ENCODE data around the gene P4HB. TPM values are rescaled to one million over a fixed set of nuclear protein-coding genes. Genes with fewer than 3 reads are reported as not detected.

The P4HB gene
- total and polyA plus RNA-seq, 2 experiments from 2014 or later, result 206 to 620 TPM

DNA sequence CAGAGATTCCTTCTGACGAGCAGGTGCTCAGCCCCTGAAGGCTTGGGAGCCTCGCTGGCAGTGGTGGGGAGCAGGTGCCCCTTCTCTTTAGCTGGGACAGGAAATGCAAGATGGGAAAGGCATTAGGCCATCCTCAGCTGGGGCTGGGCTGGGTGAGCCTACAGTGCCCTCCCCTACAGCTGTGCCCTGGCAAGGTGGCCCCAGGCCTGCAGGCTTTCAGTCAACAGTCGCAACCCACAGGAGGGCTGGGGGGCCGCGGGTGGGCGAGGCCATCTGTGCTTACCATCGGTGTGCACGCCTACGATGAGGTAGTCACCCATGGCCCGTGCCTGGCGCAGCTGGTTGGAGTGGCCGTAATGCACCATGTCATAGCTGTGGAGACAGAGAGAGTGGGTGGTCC lies 48.9 kb upstream of the P4HB start (continued):
- TF ChIP-seq, protein P1, sequence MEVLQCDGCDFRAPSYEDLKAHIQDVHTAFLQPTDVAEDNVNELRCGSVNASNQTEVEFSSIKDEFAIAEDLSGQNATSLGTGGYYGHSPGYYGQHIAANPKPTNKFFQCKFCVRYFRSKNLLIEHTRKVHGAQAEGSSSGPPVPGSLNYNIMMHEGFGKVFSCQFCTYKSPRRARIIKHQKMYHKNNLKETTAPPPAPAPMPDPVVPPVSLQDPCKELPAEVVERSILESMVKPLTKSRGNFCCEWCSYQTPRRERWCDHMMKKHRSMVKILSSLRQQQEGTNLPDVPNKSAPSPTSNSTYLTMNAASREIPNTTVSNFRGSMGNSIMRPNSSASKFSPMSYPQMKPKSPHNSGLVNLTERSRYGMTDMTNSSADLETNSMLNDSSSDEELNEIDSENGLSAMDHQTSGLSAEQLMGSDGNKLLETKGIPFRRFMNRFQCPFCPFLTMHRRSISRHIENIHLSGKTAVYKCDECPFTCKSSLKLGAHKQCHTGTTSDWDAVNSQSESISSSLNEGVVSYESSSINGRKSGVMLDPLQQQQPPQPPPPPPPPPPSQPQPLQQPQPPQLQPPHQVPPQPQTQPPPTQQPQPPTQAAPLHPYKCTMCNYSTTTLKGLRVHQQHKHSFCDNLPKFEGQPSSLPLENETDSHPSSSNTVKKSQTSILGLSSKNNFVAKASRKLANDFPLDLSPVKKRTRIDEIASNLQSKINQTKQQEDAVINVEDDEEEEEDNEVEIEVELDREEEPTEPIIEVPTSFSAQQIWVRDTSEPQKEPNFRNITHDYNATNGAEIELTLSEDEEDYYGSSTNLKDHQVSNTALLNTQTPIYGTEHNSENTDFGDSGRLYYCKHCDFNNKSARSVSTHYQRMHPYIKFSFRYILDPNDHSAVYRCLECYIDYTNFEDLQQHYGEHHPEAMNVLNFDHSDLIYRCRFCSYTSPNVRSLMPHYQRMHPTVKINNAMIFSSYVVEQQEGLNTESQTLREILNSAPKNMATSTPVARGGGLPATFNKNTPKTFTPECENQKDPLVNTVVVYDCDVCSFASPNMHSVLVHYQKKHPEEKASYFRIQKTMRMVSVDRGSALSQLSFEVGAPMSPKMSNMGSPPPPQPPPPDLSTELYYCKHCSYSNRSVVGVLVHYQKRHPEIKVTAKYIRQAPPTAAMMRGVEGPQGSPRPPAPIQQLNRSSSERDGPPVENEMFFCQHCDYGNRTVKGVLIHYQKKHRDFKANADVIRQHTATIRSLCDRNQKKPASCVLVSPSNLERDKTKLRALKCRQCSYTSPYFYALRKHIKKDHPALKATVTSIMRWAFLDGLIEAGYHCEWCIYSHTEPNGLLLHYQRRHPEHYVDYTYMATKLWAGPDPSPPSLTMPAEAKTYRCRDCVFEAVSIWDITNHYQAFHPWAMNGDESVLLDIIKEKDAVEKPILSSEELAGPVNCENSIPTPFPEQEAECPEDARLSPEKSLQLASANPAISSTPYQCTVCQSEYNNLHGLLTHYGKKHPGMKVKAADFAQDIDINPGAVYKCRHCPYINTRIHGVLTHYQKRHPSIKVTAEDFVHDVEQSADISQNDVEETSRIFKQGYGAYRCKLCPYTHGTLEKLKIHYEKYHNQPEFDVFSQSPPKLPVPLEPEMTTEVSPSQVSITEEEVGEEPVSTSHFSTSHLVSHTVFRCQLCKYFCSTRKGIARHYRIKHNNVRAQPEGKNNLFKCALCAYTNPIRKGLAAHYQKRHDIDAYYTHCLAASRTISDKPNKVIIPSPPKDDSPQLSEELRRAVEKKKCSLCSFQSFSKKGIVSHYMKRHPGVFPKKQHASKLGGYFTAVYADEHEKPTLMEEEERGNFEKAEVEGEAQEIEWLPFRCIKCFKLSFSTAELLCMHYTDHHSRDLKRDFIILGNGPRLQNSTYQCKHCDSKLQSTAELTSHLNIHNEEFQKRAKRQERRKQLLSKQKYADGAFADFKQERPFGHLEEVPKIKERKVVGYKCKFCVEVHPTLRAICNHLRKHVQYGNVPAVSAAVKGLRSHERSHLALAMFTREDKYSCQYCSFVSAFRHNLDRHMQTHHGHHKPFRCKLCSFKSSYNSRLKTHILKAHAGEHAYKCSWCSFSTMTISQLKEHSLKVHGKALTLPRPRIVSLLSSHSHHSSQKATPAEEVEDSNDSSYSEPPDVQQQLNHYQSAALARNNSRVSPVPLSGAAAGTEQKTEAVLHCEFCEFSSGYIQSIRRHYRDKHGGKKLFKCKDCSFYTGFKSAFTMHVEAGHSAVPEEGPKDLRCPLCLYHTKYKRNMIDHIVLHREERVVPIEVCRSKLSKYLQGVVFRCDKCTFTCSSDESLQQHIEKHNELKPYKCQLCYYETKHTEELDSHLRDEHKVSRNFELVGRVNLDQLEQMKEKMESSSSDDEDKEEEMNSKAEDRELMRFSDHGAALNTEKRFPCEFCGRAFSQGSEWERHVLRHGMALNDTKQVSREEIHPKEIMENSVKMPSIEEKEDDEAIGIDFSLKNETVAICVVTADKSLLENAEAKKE (CRISPR knock-in tag; IDR thresholded peaks at IDR 0.05), result no peak
- TF ChIP-seq ZNF114 (CRISPR knock-in tag; IDR thresholded peaks at IDR 0.05) (no peak), EZH2 (IDR thresholded peaks at IDR 0.05; ENCODE audit: low read depth, unreplicated experiment) (no peak)

DNA sequence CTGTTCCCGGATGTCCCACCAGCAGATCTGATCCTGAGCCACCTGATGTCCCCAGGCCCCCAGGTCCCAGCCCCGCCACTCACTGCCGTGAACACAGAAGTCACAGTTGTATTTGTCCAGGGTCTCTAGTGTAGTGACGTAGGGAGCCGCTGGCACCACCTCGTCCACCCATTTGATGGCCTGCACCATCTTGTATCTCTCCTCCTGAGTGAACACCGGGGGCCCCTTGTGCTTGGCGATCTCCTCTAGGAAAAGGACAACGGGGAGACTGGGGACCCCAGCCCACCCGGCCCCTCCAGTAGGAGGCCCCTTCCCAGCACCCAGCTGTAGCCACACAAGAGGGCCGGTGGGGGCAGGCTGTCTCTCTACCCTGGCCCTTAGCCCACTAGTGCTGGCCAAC lies 48.5 kb upstream of the P4HB start:
- Mint-ChIP-seq H3K27ac (no peak overlapping the region), H3K36me3 (ENCODE audit: low read depth) (peaks cover 14% of the 10 kb centered on the region), H3K27me3 (ENCODE audit: insufficient read depth, low read depth, poor library complexity) (peaks cover 9% of the 10 kb centered on the region), H3K4me1 (peaks cover 3% of the 10 kb centered on the region; the same call in 1 of the 3 replicates), H3K9me3 (no peaks in the 10 kb centered on the region), H3K4me3 (no peak overlapping the region)
- Histone ChIP-seq H3F3A (replicated peaks; ENCODE audit: low read depth) (peaks cover 25% of the 10 kb centered on the region), H3K27ac (ENCODE audit: low read depth) (no peak overlapping the region), H3K4me3 (no peak overlapping the region), H3K4me1 (ENCODE audit: insufficient read depth) (peaks cover 6% of the 10 kb centered on the region), H4K20me1 (replicated peaks; ENCODE audit: insufficient read depth) (peaks cover 9% of the 10 kb centered on the region), H3K79me2 (replicated peaks; ENCODE audit: insufficient read depth) (peaks cover 7% of the 10 kb centered on the region), H3K36me3 (ENCODE audit: insufficient read depth) (peaks cover 6% of the 10 kb centered on the region; the same call in 1 of the 2 replicates), H3K4me2 (no peak overlapping the region), H3K9me2 (ENCODE audit: insufficient read depth) (no peaks in the 10 kb centered on the region), H2AFZ (no peak overlapping the region), H3K27me3 (ENCODE audit: insufficient read depth) (no peaks in the 10 kb centered on the region)
- no peak for TF ChIP-seq ZNF331 (CRISPR knock-in tag; IDR thresholded peaks at IDR 0.05; ENCODE audit: low read depth)
- ATAC-seq (no peak), DNase-seq (ENCODE audit: low spot score) (no peak)

All from GM23338 (cell line).